ENCODE data around the gene BBLN.

Gene BBLN

GRCh38 chr9:128149001-128149701, 10.9 kb upstream of the BBLN start, which contains the start of gene LCN2:
Gene LCN2, plus strand, starts transcription at chr9:128149453. Its CDS starts 73 bp downstream, at chr9:128149526.
- TF ChIP-seq CTCF (IDR thresholded peaks at IDR 0.05; ENCODE audit: insufficient read depth, low read length), result no peak
- no peak for TF ChIP-seq POLR2AphosphoS5 (IDR thresholded peaks at IDR 0.05; ENCODE audit: low read depth)
- no peak for TF ChIP-seq GABPA (IDR thresholded peaks at IDR 0.05; ENCODE audit: low read depth)
- TF ChIP-seq SPI1 (IDR thresholded peaks at IDR 0.05; ENCODE audit: borderline replicate concordance, low read depth), result no peak
- no peak for TF ChIP-seq REST (IDR thresholded peaks at IDR 0.05; ENCODE audit: insufficient replicate concordance, low read depth)
- DNase-seq (ENCODE audit: low read depth in 1 of 2, low spot score in 1 of 2), result no peak
- Histone ChIP-seq H3K27me3 (ENCODE audit: insufficient read depth, poor library complexity, severe bottlenecking) (no peaks in the 10 kb centered on the region), H3K4me3 (replicated peaks; ENCODE audit: insufficient read depth, low read length) (no peak within 1 kb of the TSS), H3K27ac (replicated peaks) (no peak within 1 kb of the TSS)

GRCh38 chr9:128149951-128150593, 10.0 kb upstream of the BBLN start:
- Histone ChIP-seq H3K27ac (replicated peaks) (no peak overlapping the region), H3K4me3 (replicated peaks; ENCODE audit: insufficient read depth, low read length) (no peak overlapping the region), H3K27me3 (ENCODE audit: insufficient read depth, poor library complexity, severe bottlenecking) (no peaks in the 10 kb centered on the region)
- TF ChIP-seq SPI1 (IDR thresholded peaks at IDR 0.05; ENCODE audit: borderline replicate concordance, low read depth), result no peak
- TF ChIP-seq CTCF (IDR thresholded peaks at IDR 0.05; ENCODE audit: insufficient read depth, low read length), result no peak
- no peak for TF ChIP-seq GABPA (IDR thresholded peaks at IDR 0.05; ENCODE audit: low read depth)
- no peak for TF ChIP-seq REST (IDR thresholded peaks at IDR 0.05; ENCODE audit: insufficient replicate concordance, low read depth)
- no peak for TF ChIP-seq POLR2AphosphoS5 (IDR thresholded peaks at IDR 0.05; ENCODE audit: low read depth)
- DNase-seq (ENCODE audit: low read depth in 1 of 2, low spot score in 1 of 2), result no peak

- TF ChIP-seq GABPA (IDR thresholded peaks at IDR 0.05; ENCODE audit: low read depth), result no peak
- no peak for TF ChIP-seq REST (IDR thresholded peaks at IDR 0.05; ENCODE audit: insufficient replicate concordance, low read depth)
- no peak for TF ChIP-seq POLR2AphosphoS5 (IDR thresholded peaks at IDR 0.05; ENCODE audit: low read depth)
- TF ChIP-seq CTCF (IDR thresholded peaks at IDR 0.05; ENCODE audit: insufficient read depth, low read length), result no peak
- TF ChIP-seq SPI1 (IDR thresholded peaks at IDR 0.05; ENCODE audit: borderline replicate concordance, low read depth), result no peak
- Histone ChIP-seq H3K27me3 (ENCODE audit: insufficient read depth, poor library complexity, severe bottlenecking) (no peaks in the 10 kb centered on the region), H3K4me3 (replicated peaks; ENCODE audit: insufficient read depth, low read length) (no peak overlapping the region), H3K27ac (replicated peaks) (no peak overlapping the region)
- no peak for DNase-seq (ENCODE audit: low read depth in 1 of 2, low spot score in 1 of 2)
Observed at GRCh38 chr9:128150594-128151308, 9.3 kb upstream of the BBLN start.
